Tibial nerve (tissue), 4 donors: ENCODE data around the gene H3-3A. TPM values are rescaled to one million over a fixed set of nuclear protein-coding genes. Genes with fewer than 3 reads are reported as not detected.

Source experiments
- DNase-seq, 2 donors: peaks; one replicate each; pipeline ENCODE4 v3.0.0-alpha.2; 2019; ENCODE audit warnings: low spot score in 2 of 2
- H3K27ac ChIP-seq, 4 donors: fragments of 200-600 bp; sonication (generic) in 3 of 4; one replicate each; pipeline ENCODE4 v1.5.1; 2017 to 2019; ENCODE audit warnings: mild to moderate bottlenecking in 1 of 4
- H3K27me3 ChIP-seq, 2 donors: fragments of 200-600 bp; sonication (generic) in 1 of 2; one replicate each; pipeline versions ENCODE4 v1.5.1 to v1.6.0; 2017 to 2019
- H3K36me3 ChIP-seq, 3 donors: fragments of 200-600 bp; sonication (generic); one replicate each; pipeline ENCODE4 v1.5.1; 2018 to 2019
- H3K4me1 ChIP-seq, 4 donors: fragments of 200-600 bp; sonication (generic) in 3 of 4; one replicate each; pipeline ENCODE4 v1.5.1; 2017 to 2019
- H3K4me3 ChIP-seq, 4 donors: fragments of 200-600 bp; sonication (generic) in 3 of 4; one replicate each; pipeline ENCODE4 v1.5.1; 2017 to 2019; ENCODE audit warnings: mild to moderate bottlenecking in 1 of 4, moderate library complexity in 1 of 4
- H3K9me3 ChIP-seq, 4 donors: fragments of 200-600 bp; sonication (generic) in 3 of 4; one replicate each; pipeline ENCODE4 v1.5.1; 2017 to 2019
- CTCF ChIP-seq, 5 experiments: fragments of 200-600 bp in 3 of 5; fragments of 450-650 bp in 2 of 5; sonication (generic) in 3 of 5; IDR thresholded peaks; one replicate each; pipeline ENCODE4 v1.5.1; 2016 to 2019; ENCODE audit warnings: antibody characterized with exemption in 5 of 5, mild to moderate bottlenecking in 3 of 5, moderate library complexity in 2 of 5
- EP300 ChIP-seq, 2 donors: sonication (generic); formaldehyde crosslinking; IDR thresholded peaks; one replicate each; pipeline ENCODE4 v1.6.1; 2017; ENCODE audit warnings: antibody characterized with exemption in 2 of 2, mild to moderate bottlenecking in 1 of 2
- POLR2A ChIP-seq, 2 donors: fragments of 450-650 bp; IDR thresholded peaks; one replicate each; pipeline ENCODE4 v1.6.1; 2017; ENCODE audit warnings: antibody characterized with exemption in 2 of 2, mild to moderate bottlenecking in 2 of 2, moderate library complexity in 2 of 2
- WGBS, 2 donors: methylation state at CpG; one replicate each; pipeline ENCODE4 v1.1.5; 2018; 5-methylcytosine and 5-hydroxymethylcytosine counted together
- total RNA-seq, 4 donors: library from RNA; depleted of rRNA; stranded (reverse); fragments of >200 nt; gene quantifications; one replicate each; pipeline ENCODE4 v1.1.0, GENCODE V29; 2016

Gene H3-3A
- total RNA-seq, 4 donors from 2014 or later = 193 to 204 (median 197) TPM

- no peak for DNase-seq
- H3K4me1 ChIP-seq = peaks cover 0 to 26% (median 10%) of the 10 kb centered on the region in 4 donors
- H3K36me3 ChIP-seq = peaks cover 0 to 18% (median 0%) of the 10 kb centered on the region in 3 donors
- no peak overlapping the region for H3K4me3 ChIP-seq
- TF ChIP-seq CTCF (IDR thresholded peaks at IDR 0.05) (no peak), POLR2A (IDR thresholded peaks at IDR 0.05) (no peak), EP300 (IDR thresholded peaks at IDR 0.05) (no peak)
- WGBS, 2 donors = 93 to 95% methylated on average over 1 of the region's 1 CpG
- H3K9me3 ChIP-seq = no peaks in the 10 kb centered on the region
- peak overlapping the region in 2 of 4 donors; percentile 98 to 100 for H3K27ac ChIP-seq
- no peaks in the 10 kb centered on the region for H3K27me3 ChIP-seq
Observed at GRCh38 chr1:226060427-226060826, 2.1 kb upstream of the H3-3A start.

GRCh38 chr1:226061068-226061840 is 1.3 kb upstream of the H3-3A start:
- Histone ChIP-seq H3K4me1 (peaks cover 0 to 34% (median 18%) of the 10 kb centered on the region in 4 donors), H3K9me3 (no peaks in the 10 kb centered on the region), H3K27me3 (no peaks in the 10 kb centered on the region), H3K27ac (peak overlapping the region; percentile 98 to 100 (median 99)), H3K36me3 (peaks cover 0 to 25% (median 0%) of the 10 kb centered on the region in 3 donors), H3K4me3 (peak overlapping the region; percentile 64 to 94 (median 80))
- WGBS, 2 donors = 10 to 11% methylated on average over 21 of the region's 21 CpGs
- peak in 1 of 2 donors; percentile 10 for DNase-seq
- TF ChIP-seq EP300 (IDR thresholded peaks at IDR 0.05) (no peak), CTCF (IDR thresholded peaks at IDR 0.05) (no peak), POLR2A (IDR thresholded peaks at IDR 0.05) (no peak)

DNA sequence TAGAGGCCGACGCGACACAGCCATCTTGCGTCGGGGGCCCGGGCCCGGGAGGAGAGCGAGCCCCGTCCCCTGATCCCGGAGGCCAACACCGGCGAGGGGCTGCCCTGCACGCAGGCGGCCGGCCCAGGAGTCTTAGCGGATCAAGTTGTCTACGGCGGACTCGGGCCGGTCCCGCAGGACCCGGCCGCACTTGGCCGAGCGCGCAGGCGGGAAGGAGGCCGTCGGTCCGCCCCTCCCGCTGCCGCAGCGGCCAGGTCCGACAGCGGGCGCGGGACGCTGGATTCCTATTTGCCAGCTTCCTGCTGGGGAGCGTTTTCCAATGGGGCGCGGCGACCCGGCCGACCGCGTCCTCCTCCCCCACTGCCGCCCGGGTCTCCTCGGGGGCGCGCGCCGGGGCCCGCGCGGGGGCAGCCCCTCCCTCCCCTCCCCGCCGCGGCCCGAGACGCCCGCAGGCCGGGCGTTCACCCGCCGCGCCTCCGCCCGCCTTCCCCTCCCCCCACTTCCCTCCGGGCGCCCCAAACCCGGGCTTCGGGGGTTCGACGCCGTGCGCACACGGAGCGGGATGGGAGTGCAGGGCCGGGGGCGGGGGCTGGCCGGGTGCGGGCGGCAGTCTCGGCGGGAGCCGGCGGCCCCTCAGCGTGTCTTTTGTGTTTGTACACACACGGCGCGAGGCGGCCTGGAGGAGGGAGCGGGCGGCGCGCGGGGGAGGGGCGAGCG is 517 bp upstream of the H3-3A start:
- H3K27me3 ChIP-seq = no peaks in the 10 kb centered on the region
- H3K9me3 ChIP-seq = no peaks in the 10 kb centered on the region
- H3K4me1 ChIP-seq = peaks cover 0 to 41% (median 24%) of the 10 kb centered on the region in 4 donors
- H3K36me3 ChIP-seq = peaks cover 0 to 32% (median 0%) of the 10 kb centered on the region in 3 donors
- H3K4me3 ChIP-seq = peak overlapping the region; percentile 64 to 94 (median 80)
- TF ChIP-seq POLR2A (IDR thresholded peaks at IDR 0.05) (peak in 1 of 2 donors; percentile 78), EP300 (IDR thresholded peaks at IDR 0.05) (peak in 1 of 2 donors; percentile 45), CTCF (IDR thresholded peaks at IDR 0.05) (peak in 1 of 5 experiments; percentile 23)
- WGBS, 2 donors = 0% methylated on average over 29 to 47 of the region's 100 CpGs
- peak overlapping the region; percentile 98 to 100 (median 99) for H3K27ac ChIP-seq
- DNase-seq = peak; percentile 44 to 51

DNA sequence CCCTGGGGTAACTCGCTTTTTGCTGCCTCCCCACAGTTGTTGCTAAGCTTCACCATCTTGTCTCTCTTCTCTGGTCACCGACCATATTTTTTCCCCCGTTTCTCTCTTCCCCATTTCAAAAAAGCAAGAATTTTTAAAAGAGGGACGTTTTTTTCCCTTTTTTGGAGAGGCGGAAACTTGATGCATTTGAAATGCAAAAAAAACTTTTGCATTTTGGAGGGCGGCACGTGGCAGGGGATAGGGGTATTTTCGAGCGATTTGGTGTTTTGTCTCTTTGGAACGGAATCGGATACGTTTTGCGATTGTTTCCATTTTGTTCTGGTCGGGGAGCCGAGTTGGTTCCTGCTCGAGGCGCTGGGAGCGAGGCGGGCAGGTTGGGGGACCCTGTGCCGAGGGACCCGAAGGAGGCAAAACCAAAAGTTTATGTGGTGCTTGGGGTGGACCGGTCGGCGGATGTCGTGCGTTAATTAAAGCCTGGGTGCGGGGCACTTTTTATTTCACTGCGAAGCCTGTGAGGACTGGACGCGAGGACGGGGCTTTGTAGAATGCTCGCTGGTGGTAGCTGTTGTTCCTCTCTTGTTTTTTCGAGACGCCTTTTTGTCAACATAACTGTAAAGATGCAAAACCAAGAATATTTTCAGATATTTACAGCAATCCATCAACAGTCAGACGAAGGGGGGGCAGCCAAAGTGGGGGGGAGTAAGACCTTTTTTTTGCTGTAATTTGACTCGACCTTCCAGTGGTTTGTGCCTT is 884 bp downstream of the H3-3A start:
- H3K9me3 ChIP-seq = no peaks in the 10 kb centered on the region
- WGBS, 2 donors = 0 to 1% methylated on average over 36 of the region's 36 CpGs
- peak in 1 of 2 donors; percentile 62 for TF ChIP-seq EP300 (IDR thresholded peaks at IDR 0.05)
- TF ChIP-seq POLR2A (IDR thresholded peaks at IDR 0.05) = no peak
- peak overlapping the region; percentile 64 to 92 (median 83) for H3K4me3 ChIP-seq
- peak overlapping the region; percentile 99 to 100 (median 100) for H3K27ac ChIP-seq
- peak; percentile 23 to 56 for DNase-seq
- no peaks in the 10 kb centered on the region for H3K27me3 ChIP-seq
- peaks cover 0 to 55% (median 35%) of the 10 kb centered on the region in 4 donors for H3K4me1 ChIP-seq
- peaks cover 0 to 30% (median 0%) of the 10 kb centered on the region in 3 donors for H3K36me3 ChIP-seq
